Measurements from ENCODE around the gene PACSIN3. TPM values are rescaled to one million over a fixed set of nuclear protein-coding genes. Genes with fewer than 3 reads are reported as not detected.

The PACSIN3 gene
- total RNA-seq, 1 donor from 2014 or later, result 93.3 TPM

GRCh38 chr11:47132981-47133380 lies 53.3 kb downstream of the PACSIN3 start:
- Mint-ChIP-seq H3K4me3 (ENCODE audit: unreplicated experiment) (no peak overlapping the region), H3K27ac (ENCODE audit: unreplicated experiment) (no peak overlapping the region), H3K9me3 (ENCODE audit: unreplicated experiment) (no peaks in the 10 kb centered on the region), H3K27me3 (ENCODE audit: unreplicated experiment) (no peaks in the 10 kb centered on the region), H3K36me3 (ENCODE audit: unreplicated experiment) (peaks cover 8% of the 10 kb centered on the region), H3K4me1 (ENCODE audit: unreplicated experiment) (peaks cover 8% of the 10 kb centered on the region)
- no peak for TF ChIP-seq CTCF (IDR thresholded peaks at IDR 0.05)
- DNase-seq (ENCODE audit: extremely low spot score, unreplicated experiment), result no peak

GRCh38 chr11:47132490-47132889 lies 53.7 kb downstream of the PACSIN3 start:
- no peak overlapping the region for H3K4me3 Mint-ChIP-seq (ENCODE audit: unreplicated experiment)
- TF ChIP-seq CTCF (IDR thresholded peaks at IDR 0.05), result no peak
- peaks cover 3% of the 10 kb centered on the region for H3K36me3 Mint-ChIP-seq (ENCODE audit: unreplicated experiment)
- H3K4me1 Mint-ChIP-seq (ENCODE audit: unreplicated experiment), result peaks cover 8% of the 10 kb centered on the region
- no peaks in the 10 kb centered on the region for H3K9me3 Mint-ChIP-seq (ENCODE audit: unreplicated experiment)
- H3K27ac Mint-ChIP-seq (ENCODE audit: unreplicated experiment), result no peak overlapping the region
- DNase-seq (ENCODE audit: extremely low spot score, unreplicated experiment), result no peak
- H3K27me3 Mint-ChIP-seq (ENCODE audit: unreplicated experiment), result no peaks in the 10 kb centered on the region

- peaks cover 8% of the 10 kb centered on the region for H3K4me1 Mint-ChIP-seq (ENCODE audit: unreplicated experiment)
Measured at GRCh38 chr11:47131136-47131535, 55.1 kb downstream of the PACSIN3 start.

GRCh38 chr11:47130543-47130942 lies 55.7 kb downstream of the PACSIN3 start:
- TF ChIP-seq CTCF (IDR thresholded peaks at IDR 0.05), result no peak
- Mint-ChIP-seq H3K36me3 (ENCODE audit: unreplicated experiment) (no peaks in the 10 kb centered on the region), H3K9me3 (ENCODE audit: unreplicated experiment) (no peaks in the 10 kb centered on the region), H3K4me1 (ENCODE audit: unreplicated experiment) (peaks cover 8% of the 10 kb centered on the region), H3K27ac (ENCODE audit: unreplicated experiment) (peak overlapping the region; percentile 65), H3K4me3 (ENCODE audit: unreplicated experiment) (no peak overlapping the region), H3K27me3 (ENCODE audit: unreplicated experiment) (no peaks in the 10 kb centered on the region)
- no peak for DNase-seq (ENCODE audit: extremely low spot score, unreplicated experiment)

More at GRCh38 chr11:47131136-47131535, 55.1 kb downstream of the PACSIN3 start:
- H3K27me3 Mint-ChIP-seq (ENCODE audit: unreplicated experiment), result no peaks in the 10 kb centered on the region
- H3K36me3 Mint-ChIP-seq (ENCODE audit: unreplicated experiment), result no peaks in the 10 kb centered on the region
- peak overlapping the region; percentile 1 for H3K27ac Mint-ChIP-seq (ENCODE audit: unreplicated experiment)
- no peaks in the 10 kb centered on the region for H3K9me3 Mint-ChIP-seq (ENCODE audit: unreplicated experiment)
- H3K4me3 Mint-ChIP-seq (ENCODE audit: unreplicated experiment), result no peak overlapping the region
- no peak for DNase-seq (ENCODE audit: extremely low spot score, unreplicated experiment)
- TF ChIP-seq CTCF (IDR thresholded peaks at IDR 0.05), result no peak

Small RNA genes within 50 kb of the gene (microRNA-seq; reads per million reads assigned to microRNA genes)
- not detected for gene MIR6745 (ENCODE audit: unreplicated experiment)

Other genes starting within 250 kb of the PACSIN3 start
- gene CSTPP1, start 249.7 kb downstream of the PACSIN3 start, total RNA-seq, result 36.9 and 37.1 TPM in 2 replicates
- gene ARFGAP2, start 9.6 kb downstream of the PACSIN3 start, total RNA-seq, result 73.4 and 77.4 TPM in 2 replicates
- gene DDB2, start 28.5 kb upstream of the PACSIN3 start, total RNA-seq, result 53.8 and 54.2 TPM in 2 replicates
- 55.7 and 60.5 TPM in 2 replicates for gene ACP2, start 62.4 kb upstream of the PACSIN3 start, total RNA-seq
- 10.5 and 14.4 TPM in 2 replicates for gene NR1H3, start 71.6 kb upstream of the PACSIN3 start, total RNA-seq
- 55.4 and 67.2 TPM in 2 replicates for gene MADD, start 83.7 kb upstream of the PACSIN3 start, total RNA-seq
- not detected in 2 replicates for gene MYBPC3, start 166.3 kb upstream of the PACSIN3 start, total RNA-seq
- gene SPI1, start 192.1 kb upstream of the PACSIN3 start, total RNA-seq, result not detected in 2 replicates
- 95.4 and 98.7 TPM in 2 replicates for gene SLC39A13, start 222.2 kb upstream of the PACSIN3 start, total RNA-seq
- 123 and 126 TPM in 2 replicates for gene PSMC3, start 240.0 kb upstream of the PACSIN3 start, total RNA-seq

Measured in osteocyte (in vitro differentiated cells).